ENCODE data around the gene IL36G.

DNA sequence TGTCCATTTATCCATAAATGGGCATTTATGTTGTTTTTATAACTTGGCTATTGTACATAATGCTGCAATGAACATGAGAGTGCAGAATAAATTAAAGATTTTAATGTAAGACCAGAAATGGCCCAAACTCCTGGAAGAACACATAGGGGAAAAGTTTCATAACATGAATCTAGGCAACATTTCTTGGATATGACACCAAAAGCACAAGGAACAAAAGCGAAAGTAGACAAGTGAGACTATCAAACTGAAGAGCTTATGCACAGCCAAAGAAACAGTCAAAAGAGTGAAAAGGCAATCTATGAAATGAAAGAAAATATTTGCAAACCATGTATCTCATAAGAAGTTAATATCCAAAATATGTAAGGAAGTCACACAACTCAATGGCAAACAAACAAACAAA is 33.3 kb downstream of the IL36G start:
- TF ChIP-seq JUN (IDR thresholded peaks at IDR 0.05; ENCODE audit: borderline replicate concordance, low read depth, low read length), result no peak
- no peak for TF ChIP-seq JUN (CRISPR knock-in tag; IDR thresholded peaks at IDR 0.05; ENCODE audit: borderline replicate concordance)
- TF ChIP-seq CXXC5 (CRISPR knock-in tag; IDR thresholded peaks at IDR 0.05), result no peak
- TF ChIP-seq MYC (IDR thresholded peaks at IDR 0.05; ENCODE audit: low read depth, low read length), result no peak
- TF ChIP-seq MYC (CRISPR knock-in tag; IDR thresholded peaks at IDR 0.05; ENCODE audit: borderline replicate concordance, low read depth), result no peak
- TF ChIP-seq, protein P1, sequence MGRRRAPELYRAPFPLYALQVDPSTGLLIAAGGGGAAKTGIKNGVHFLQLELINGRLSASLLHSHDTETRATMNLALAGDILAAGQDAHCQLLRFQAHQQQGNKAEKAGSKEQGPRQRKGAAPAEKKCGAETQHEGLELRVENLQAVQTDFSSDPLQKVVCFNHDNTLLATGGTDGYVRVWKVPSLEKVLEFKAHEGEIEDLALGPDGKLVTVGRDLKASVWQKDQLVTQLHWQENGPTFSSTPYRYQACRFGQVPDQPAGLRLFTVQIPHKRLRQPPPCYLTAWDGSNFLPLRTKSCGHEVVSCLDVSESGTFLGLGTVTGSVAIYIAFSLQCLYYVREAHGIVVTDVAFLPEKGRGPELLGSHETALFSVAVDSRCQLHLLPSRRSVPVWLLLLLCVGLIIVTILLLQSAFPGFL (CRISPR knock-in tag; IDR thresholded peaks at IDR 0.05), result no peak
- TF ChIP-seq ZNF830 (CRISPR knock-in tag; IDR thresholded peaks at IDR 0.05), result no peak
- TF ChIP-seq JUND (IDR thresholded peaks at IDR 0.05; ENCODE audit: borderline replicate concordance, low read depth, low read length), result no peak
- TF ChIP-seq JUND (tag; IDR thresholded peaks at IDR 0.05; ENCODE audit: borderline replicate concordance, low read depth, low read length), result no peak
- TF ChIP-seq SIX5 (IDR thresholded peaks at IDR 0.05; ENCODE audit: borderline replicate concordance in 1 of 2, insufficient read depth in 1 of 2, low read depth in 1 of 2, low read length in 2 of 2), result no peak
- no peak for TF ChIP-seq CHD4 (IDR thresholded peaks at IDR 0.05; ENCODE audit: insufficient read depth, insufficient replicate concordance, low read depth, low read length, poor library complexity, severe bottlenecking)
- TF ChIP-seq, protein P2, sequence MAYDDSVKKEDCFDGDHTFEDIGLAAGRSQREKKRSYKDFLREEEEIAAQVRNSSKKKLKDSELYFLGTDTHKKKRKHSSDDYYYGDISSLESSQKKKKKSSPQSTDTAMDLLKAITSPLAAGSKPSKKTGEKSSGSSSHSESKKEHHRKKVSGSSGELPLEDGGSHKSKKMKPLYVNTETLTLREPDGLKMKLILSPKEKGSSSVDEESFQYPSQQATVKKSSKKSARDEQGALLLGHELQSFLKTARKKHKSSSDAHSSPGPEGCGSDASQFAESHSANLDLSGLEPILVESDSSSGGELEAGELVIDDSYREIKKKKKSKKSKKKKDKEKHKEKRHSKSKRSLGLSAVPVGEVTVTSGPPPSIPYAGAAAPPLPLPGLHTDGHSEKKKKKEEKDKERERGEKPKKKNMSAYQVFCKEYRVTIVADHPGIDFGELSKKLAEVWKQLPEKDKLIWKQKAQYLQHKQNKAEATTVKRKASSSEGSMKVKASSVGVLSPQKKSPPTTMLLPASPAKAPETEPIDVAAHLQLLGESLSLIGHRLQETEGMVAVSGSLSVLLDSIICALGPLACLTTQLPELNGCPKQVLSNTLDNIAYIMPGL (CRISPR knock-in tag; IDR thresholded peaks at IDR 0.05), result no peak
- TF ChIP-seq, protein P3, sequence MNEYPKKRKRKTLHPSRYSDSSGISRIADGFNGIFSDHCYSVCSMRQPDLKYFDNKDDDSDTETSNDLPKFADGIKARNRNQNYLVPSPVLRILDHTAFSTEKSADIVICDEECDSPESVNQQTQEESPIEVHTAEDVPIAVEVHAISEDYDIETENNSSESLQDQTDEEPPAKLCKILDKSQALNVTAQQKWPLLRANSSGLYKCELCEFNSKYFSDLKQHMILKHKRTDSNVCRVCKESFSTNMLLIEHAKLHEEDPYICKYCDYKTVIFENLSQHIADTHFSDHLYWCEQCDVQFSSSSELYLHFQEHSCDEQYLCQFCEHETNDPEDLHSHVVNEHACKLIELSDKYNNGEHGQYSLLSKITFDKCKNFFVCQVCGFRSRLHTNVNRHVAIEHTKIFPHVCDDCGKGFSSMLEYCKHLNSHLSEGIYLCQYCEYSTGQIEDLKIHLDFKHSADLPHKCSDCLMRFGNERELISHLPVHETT (CRISPR knock-in tag; conservative IDR thresholded peaks at IDR 0.05 in 1 of 2, IDR thresholded peaks at IDR 0.05 in 1 of 2), result no peak
- no peak for TF ChIP-seq ZNF121 (CRISPR knock-in tag; conservative IDR thresholded peaks at IDR 0.05)
- no peak for TF ChIP-seq SRSF9 (IDR thresholded peaks at IDR 0.05; ENCODE audit: borderline replicate concordance, low read depth, low read length)

Measured in K562 (cell line).